ENCODE data around the gene FA2H.
"Not testable (repeated sequence)": the region's sequence is repeated elsewhere in the genome, so short reads cannot be mapped to it uniquely, and the experiment has no call there.

FA2H gene

DNA sequence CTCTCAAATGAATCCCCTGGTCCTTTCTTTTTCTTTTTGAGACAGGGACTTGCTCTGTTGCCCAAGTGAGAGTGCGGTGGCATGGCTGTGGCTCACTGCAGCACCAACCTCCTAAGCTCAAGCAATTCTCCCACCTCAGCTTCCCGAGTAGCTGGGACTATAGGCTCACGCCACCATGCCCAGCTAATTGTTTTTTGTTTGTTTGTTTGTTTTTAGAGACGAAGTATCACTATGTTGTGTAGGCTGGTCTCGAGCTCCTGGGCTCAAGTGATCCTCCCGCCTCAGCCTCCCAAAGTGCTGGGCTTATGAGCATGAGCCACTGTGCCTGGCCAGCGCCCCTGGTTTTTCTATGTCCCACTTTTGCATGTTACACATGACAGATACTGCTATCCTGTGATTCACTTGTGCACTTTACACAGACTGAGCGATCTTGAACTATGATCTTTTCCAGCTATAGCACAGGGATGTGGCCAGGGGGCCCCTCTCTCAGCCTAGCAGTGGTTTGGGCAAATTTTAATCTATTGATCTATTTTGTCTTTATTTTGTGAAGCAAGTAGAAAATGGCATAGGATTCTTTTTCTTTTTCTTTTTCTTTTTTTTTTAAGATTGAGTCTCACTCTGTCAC is 42.7 kb downstream of the FA2H start:
- Histone ChIP-seq H3K9me3 (ENCODE audit: control insufficient read depth in 1 of 2, low read length in 2 of 2) (peaks cover 0 to 3% of the 10 kb centered on the region in 2 donors), H3K27ac (ENCODE audit: low read length) (no peak overlapping the region), H3K27me3 (ENCODE audit: low read depth, low read length) (no peaks in the 10 kb centered on the region), H3K4me1 (ENCODE audit: control insufficient read depth in 1 of 2, insufficient read depth in 2 of 2, low read length in 2 of 2) (no peaks in the 10 kb centered on the region), H3K4me3 (ENCODE audit: low read depth in 1 of 2, low read length in 2 of 2) (no peak overlapping the region), H3K36me3 (ENCODE audit: control insufficient read depth in 1 of 2, insufficient read depth in 2 of 2, low read length in 2 of 2) (no peaks in the 10 kb centered on the region)

DNA sequence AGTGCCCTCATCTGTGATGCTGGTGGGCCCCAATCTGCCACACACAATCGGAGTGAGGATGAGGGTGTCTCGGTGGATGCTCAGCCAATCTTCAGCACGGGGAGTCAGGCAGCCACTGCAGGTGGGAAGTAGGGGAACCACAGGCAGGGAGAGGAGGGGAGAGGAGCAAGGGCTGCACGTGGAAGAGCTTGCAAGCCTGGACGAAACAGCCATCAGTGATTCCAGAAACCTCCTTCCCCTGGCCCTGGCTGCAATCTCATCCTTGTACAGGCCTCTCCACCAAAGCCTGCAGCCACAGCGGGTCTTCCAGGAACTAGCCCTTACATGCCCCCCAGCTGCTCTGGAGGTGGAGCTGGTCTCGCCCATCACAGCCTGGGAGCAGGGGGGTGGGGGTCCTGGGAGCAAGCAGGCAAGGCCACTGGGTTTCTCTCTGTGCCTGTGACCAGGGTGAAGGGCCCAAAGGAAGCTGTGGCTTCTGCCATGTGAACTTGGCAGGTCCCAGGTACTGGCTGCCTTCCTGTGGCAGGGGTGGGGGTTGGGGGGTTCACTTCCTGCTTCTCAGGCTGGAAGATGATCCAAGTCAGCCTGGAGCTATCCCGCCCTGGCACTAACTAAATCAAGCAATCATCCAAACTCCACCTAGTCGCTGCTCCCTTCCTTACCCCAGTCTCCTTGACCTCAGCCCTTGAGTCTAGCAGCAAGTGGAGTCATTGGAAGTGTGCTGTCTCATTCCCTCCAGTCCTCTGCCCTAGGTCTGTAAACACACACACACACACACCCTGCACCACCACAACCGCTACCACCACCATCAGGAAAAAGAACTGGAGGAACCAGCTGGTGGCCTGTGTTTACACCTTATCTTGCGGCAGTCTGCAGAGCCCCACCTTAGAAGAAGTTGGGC is 44.6 kb downstream of the FA2H start:
- peaks cover 0 to 5% of the 10 kb centered on the region in 2 donors for H3K4me1 ChIP-seq (ENCODE audit: control insufficient read depth in 1 of 2, insufficient read depth in 2 of 2, low read length in 2 of 2)
- peak overlapping the region; percentile 63 for H3K27ac ChIP-seq (ENCODE audit: low read length)
- H3K9me3 ChIP-seq (ENCODE audit: control insufficient read depth in 1 of 2, low read length in 2 of 2) = peaks cover 0 to 8% of the 10 kb centered on the region in 2 donors
- H3K4me3 ChIP-seq (ENCODE audit: low read depth in 1 of 2, low read length in 2 of 2) = no peak overlapping the region
- no peaks in the 10 kb centered on the region for H3K27me3 ChIP-seq (ENCODE audit: low read depth, low read length)
- no peaks in the 10 kb centered on the region for H3K36me3 ChIP-seq (ENCODE audit: control insufficient read depth in 1 of 2, insufficient read depth in 2 of 2, low read length in 2 of 2)

- Histone ChIP-seq H3K9me3 (ENCODE audit: control insufficient read depth in 1 of 2, low read length in 2 of 2) (peaks cover 0 to 8% of the 10 kb centered on the region in 2 donors), H3K27me3 (ENCODE audit: low read depth, low read length) (no peaks in the 10 kb centered on the region), H3K36me3 (ENCODE audit: control insufficient read depth in 1 of 2, insufficient read depth in 2 of 2, low read length in 2 of 2) (no peaks in the 10 kb centered on the region), H3K4me3 (ENCODE audit: low read depth in 1 of 2, low read length in 2 of 2) (no peak overlapping the region), H3K27ac (ENCODE audit: low read length) (no peak overlapping the region), H3K4me1 (ENCODE audit: control insufficient read depth in 1 of 2, insufficient read depth in 2 of 2, low read length in 2 of 2) (peaks cover 0 to 5% of the 10 kb centered on the region in 2 donors)
Observed at GRCh38 chr16:74727903-74728302, 46.7 kb downstream of the FA2H start.

- H3K4me3 ChIP-seq (ENCODE audit: low read depth in 1 of 2, low read length in 2 of 2) = peak overlapping the region in 1 of 2 donors; percentile 25
- no peaks in the 10 kb centered on the region for H3K27me3 ChIP-seq (ENCODE audit: low read depth, low read length)
- no peak overlapping the region for H3K27ac ChIP-seq (ENCODE audit: low read length)
- no peaks in the 10 kb centered on the region for H3K36me3 ChIP-seq (ENCODE audit: control insufficient read depth in 1 of 2, insufficient read depth in 2 of 2, low read length in 2 of 2)
- H3K9me3 ChIP-seq (ENCODE audit: control insufficient read depth in 1 of 2, low read length in 2 of 2) = peaks cover 0 to 8% of the 10 kb centered on the region in 2 donors
- peaks cover 0 to 5% of the 10 kb centered on the region in 2 donors for H3K4me1 ChIP-seq (ENCODE audit: control insufficient read depth in 1 of 2, insufficient read depth in 2 of 2, low read length in 2 of 2)
Observed at GRCh38 chr16:74726716-74727115, 47.9 kb downstream of the FA2H start.

- peaks cover 0 to 8% of the 10 kb centered on the region in 2 donors for H3K9me3 ChIP-seq (ENCODE audit: control insufficient read depth in 1 of 2, low read length in 2 of 2)
- H3K36me3 ChIP-seq (ENCODE audit: control insufficient read depth in 1 of 2, insufficient read depth in 2 of 2, low read length in 2 of 2) = no peaks in the 10 kb centered on the region
- no peak overlapping the region for H3K4me3 ChIP-seq (ENCODE audit: low read depth in 1 of 2, low read length in 2 of 2)
- H3K27ac ChIP-seq (ENCODE audit: low read length) = peak overlapping the region; percentile 57
- H3K27me3 ChIP-seq (ENCODE audit: low read depth, low read length) = no peaks in the 10 kb centered on the region
- H3K4me1 ChIP-seq (ENCODE audit: control insufficient read depth in 1 of 2, insufficient read depth in 2 of 2, low read length in 2 of 2) = peaks cover 0 to 5% of the 10 kb centered on the region in 2 donors
Observed at GRCh38 chr16:74725651-74726455, 48.8 kb downstream of the FA2H start.

GRCh38 chr16:74724820-74725549 is 49.6 kb downstream of the FA2H start:
- Histone ChIP-seq H3K9me3 (ENCODE audit: control insufficient read depth in 1 of 2, low read length in 2 of 2) (peaks cover 0 to 8% of the 10 kb centered on the region in 2 donors), H3K4me1 (ENCODE audit: control insufficient read depth in 1 of 2, insufficient read depth in 2 of 2, low read length in 2 of 2) (peaks cover 0 to 5% of the 10 kb centered on the region in 2 donors), H3K4me3 (ENCODE audit: low read depth in 1 of 2, low read length in 2 of 2) (no peak overlapping the region), H3K36me3 (ENCODE audit: control insufficient read depth in 1 of 2, insufficient read depth in 2 of 2, low read length in 2 of 2) (no peaks in the 10 kb centered on the region), H3K27me3 (ENCODE audit: low read depth, low read length) (no peaks in the 10 kb centered on the region), H3K27ac (ENCODE audit: low read length) (peak overlapping the region; percentile 57)

GRCh38 chr16:74723256-74723655 is 51.4 kb downstream of the FA2H start:
- Histone ChIP-seq H3K4me3 (ENCODE audit: low read depth in 1 of 2, low read length in 2 of 2) (no peak overlapping the region), H3K4me1 (ENCODE audit: control insufficient read depth in 1 of 2, insufficient read depth in 2 of 2, low read length in 2 of 2) (peaks cover 0 to 5% of the 10 kb centered on the region in 2 donors), H3K27ac (ENCODE audit: low read length) (no peak overlapping the region)

DNA sequence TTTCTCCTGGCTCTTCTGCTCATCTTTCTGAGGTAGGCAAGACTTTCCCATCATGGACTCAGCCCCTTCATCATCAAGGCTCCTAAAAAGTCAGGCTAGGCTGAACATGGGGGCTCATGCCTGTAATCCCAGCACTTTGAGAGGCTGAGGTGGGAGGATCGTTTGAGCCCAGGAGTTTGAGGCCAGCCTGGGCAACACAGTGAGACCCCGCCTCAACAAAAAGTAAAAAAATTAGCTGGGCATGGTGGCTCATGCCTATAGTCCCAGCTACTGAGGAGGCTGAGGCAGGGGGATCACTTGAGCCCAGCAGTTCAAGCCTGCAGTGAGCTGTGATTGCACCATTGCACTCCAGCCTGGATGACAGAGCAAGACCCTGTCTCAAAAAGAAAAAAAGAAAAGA is 52.5 kb downstream of the FA2H start:
- H3K27ac ChIP-seq (ENCODE audit: low read length); H3K36me3 ChIP-seq (ENCODE audit: control insufficient read depth in 1 of 2, insufficient read depth in 2 of 2, low read length in 2 of 2); H3K4me3 ChIP-seq (ENCODE audit: low read depth in 1 of 2, low read length in 2 of 2); H3K27me3 ChIP-seq (ENCODE audit: low read depth, low read length); H3K9me3 ChIP-seq (ENCODE audit: control insufficient read depth in 1 of 2, low read length in 2 of 2); H3K4me1 ChIP-seq (ENCODE audit: control insufficient read depth in 1 of 2, insufficient read depth in 2 of 2, low read length in 2 of 2): not testable (repeated sequence)

More at GRCh38 chr16:74723256-74723655, 51.4 kb downstream of the FA2H start:
- Histone ChIP-seq H3K36me3 (ENCODE audit: control insufficient read depth in 1 of 2, insufficient read depth in 2 of 2, low read length in 2 of 2) (no peaks in the 10 kb centered on the region), H3K9me3 (ENCODE audit: control insufficient read depth in 1 of 2, low read length in 2 of 2) (peaks cover 0 to 8% of the 10 kb centered on the region in 2 donors), H3K27me3 (ENCODE audit: low read depth, low read length) (no peaks in the 10 kb centered on the region)

- peaks cover 0 to 5% of the 10 kb centered on the region in 2 donors for H3K4me1 ChIP-seq (ENCODE audit: control insufficient read depth in 1 of 2, insufficient read depth in 2 of 2, low read length in 2 of 2)
- H3K27ac ChIP-seq (ENCODE audit: low read length) = no peak overlapping the region
- no peaks in the 10 kb centered on the region for H3K36me3 ChIP-seq (ENCODE audit: control insufficient read depth in 1 of 2, insufficient read depth in 2 of 2, low read length in 2 of 2)
- no peaks in the 10 kb centered on the region for H3K27me3 ChIP-seq (ENCODE audit: low read depth, low read length)
- H3K9me3 ChIP-seq (ENCODE audit: control insufficient read depth in 1 of 2, low read length in 2 of 2) = peaks cover 0 to 2% of the 10 kb centered on the region in 2 donors
- no peak overlapping the region for H3K4me3 ChIP-seq (ENCODE audit: low read depth in 1 of 2, low read length in 2 of 2)
Observed at GRCh38 chr16:74721716-74722115, 52.9 kb downstream of the FA2H start.

DNA sequence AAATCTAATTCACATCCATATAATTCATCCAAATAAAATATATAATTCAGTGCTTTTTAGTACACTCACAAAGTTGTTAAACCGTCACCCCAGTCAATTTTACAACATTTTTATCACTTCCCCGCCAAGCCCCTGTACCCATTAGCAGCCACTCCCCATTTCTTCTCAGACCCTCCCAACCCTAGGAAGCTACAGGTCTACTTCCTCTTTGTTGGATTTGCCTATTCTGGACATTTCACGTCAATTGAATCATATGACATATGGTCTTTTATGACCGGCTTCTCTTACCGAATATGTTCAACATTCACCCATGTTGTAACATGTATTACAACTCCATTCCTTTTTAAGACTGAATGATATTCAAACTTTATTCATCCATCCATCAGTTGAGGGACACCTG is 54.0 kb downstream of the FA2H start:
- Histone ChIP-seq H3K9me3 (ENCODE audit: control insufficient read depth in 1 of 2, low read length in 2 of 2) (no peaks in the 10 kb centered on the region), H3K27me3 (ENCODE audit: low read depth, low read length) (no peaks in the 10 kb centered on the region), H3K4me1 (ENCODE audit: control insufficient read depth in 1 of 2, insufficient read depth in 2 of 2, low read length in 2 of 2) (peaks cover 0 to 5% of the 10 kb centered on the region in 2 donors), H3K4me3 (ENCODE audit: low read depth in 1 of 2, low read length in 2 of 2) (no peak overlapping the region), H3K36me3 (ENCODE audit: control insufficient read depth in 1 of 2, insufficient read depth in 2 of 2, low read length in 2 of 2) (no peaks in the 10 kb centered on the region), H3K27ac (ENCODE audit: low read length) (no peak overlapping the region)
